ENCODE results near the gene PLPPR1. TPM values are rescaled to one million over a fixed set of nuclear protein-coding genes. Genes with fewer than 3 reads are reported as not detected.

The PLPPR1 gene
- total RNA-seq, 4 donors from 2014 or later, result 0.54 TPM; not detected in 3

- Histone ChIP-seq H3K4me3 (no peak overlapping the region), H3K9me3 (no peaks in the 10 kb centered on the region), H3K36me3 (no peaks in the 10 kb centered on the region), H3K27me3 (no peaks in the 10 kb centered on the region), H3K4me1 (no peaks in the 10 kb centered on the region), H3K27ac (no peak overlapping the region)
- TF ChIP-seq, protein P1, sequence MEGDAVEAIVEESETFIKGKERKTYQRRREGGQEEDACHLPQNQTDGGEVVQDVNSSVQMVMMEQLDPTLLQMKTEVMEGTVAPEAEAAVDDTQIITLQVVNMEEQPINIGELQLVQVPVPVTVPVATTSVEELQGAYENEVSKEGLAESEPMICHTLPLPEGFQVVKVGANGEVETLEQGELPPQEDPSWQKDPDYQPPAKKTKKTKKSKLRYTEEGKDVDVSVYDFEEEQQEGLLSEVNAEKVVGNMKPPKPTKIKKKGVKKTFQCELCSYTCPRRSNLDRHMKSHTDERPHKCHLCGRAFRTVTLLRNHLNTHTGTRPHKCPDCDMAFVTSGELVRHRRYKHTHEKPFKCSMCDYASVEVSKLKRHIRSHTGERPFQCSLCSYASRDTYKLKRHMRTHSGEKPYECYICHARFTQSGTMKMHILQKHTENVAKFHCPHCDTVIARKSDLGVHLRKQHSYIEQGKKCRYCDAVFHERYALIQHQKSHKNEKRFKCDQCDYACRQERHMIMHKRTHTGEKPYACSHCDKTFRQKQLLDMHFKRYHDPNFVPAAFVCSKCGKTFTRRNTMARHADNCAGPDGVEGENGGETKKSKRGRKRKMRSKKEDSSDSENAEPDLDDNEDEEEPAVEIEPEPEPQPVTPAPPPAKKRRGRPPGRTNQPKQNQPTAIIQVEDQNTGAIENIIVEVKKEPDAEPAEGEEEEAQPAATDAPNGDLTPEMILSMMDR (IDR thresholded peaks at IDR 0.05), result no peak
- TF ChIP-seq POLR2A (IDR thresholded peaks at IDR 0.05), result no peak
- DNase-seq, result no peak
Measured at GRCh38 chr9:101333490-101333889, 305.0 kb downstream of the PLPPR1 start.

- DNase-seq, result no peak
- H3K9me3 ChIP-seq, result no peaks in the 10 kb centered on the region
- TF ChIP-seq, protein P1 (IDR thresholded peaks at IDR 0.05), result no peak
- TF ChIP-seq POLR2A (IDR thresholded peaks at IDR 0.05), result no peak
- H3K4me1 ChIP-seq, result no peaks in the 10 kb centered on the region
- H3K27me3 ChIP-seq, result no peaks in the 10 kb centered on the region
- H3K4me3 ChIP-seq, result no peak overlapping the region
- H3K27ac ChIP-seq, result no peak overlapping the region
- no peaks in the 10 kb centered on the region for H3K36me3 ChIP-seq
Measured at GRCh38 chr9:101333926-101334702, 305.6 kb downstream of the PLPPR1 start.

- Histone ChIP-seq H3K9me3 (no peaks in the 10 kb centered on the region), H3K27ac (no peak overlapping the region), H3K36me3 (no peaks in the 10 kb centered on the region), H3K4me1 (no peaks in the 10 kb centered on the region), H3K4me3 (no peak overlapping the region), H3K27me3 (no peaks in the 10 kb centered on the region)
- DNase-seq, result no peak
- no peak for TF ChIP-seq POLR2A (IDR thresholded peaks at IDR 0.05)
Measured at GRCh38 chr9:101336091-101336490, 307.6 kb downstream of the PLPPR1 start.

- H3K27ac ChIP-seq, result no peak overlapping the region
- no peaks in the 10 kb centered on the region for H3K9me3 ChIP-seq
- no peaks in the 10 kb centered on the region for H3K4me1 ChIP-seq
- no peak for DNase-seq
- H3K27me3 ChIP-seq, result no peaks in the 10 kb centered on the region
- TF ChIP-seq POLR2A (IDR thresholded peaks at IDR 0.05), result no peak
- no peaks in the 10 kb centered on the region for H3K36me3 ChIP-seq
- H3K4me3 ChIP-seq, result no peak overlapping the region
Measured at GRCh38 chr9:101337237-101337636, 308.7 kb downstream of the PLPPR1 start.

GRCh38 chr9:101341958-101342357 is 313.4 kb downstream of the PLPPR1 start:
- Histone ChIP-seq H3K27me3 (no peaks in the 10 kb centered on the region), H3K9me3 (no peaks in the 10 kb centered on the region), H3K4me3 (no peak overlapping the region), H3K27ac (no peak overlapping the region), H3K4me1 (no peaks in the 10 kb centered on the region), H3K36me3 (no peaks in the 10 kb centered on the region)
- no peak for DNase-seq
- TF ChIP-seq POLR2A (IDR thresholded peaks at IDR 0.05), result no peak
- TF ChIP-seq, protein P1 (IDR thresholded peaks at IDR 0.05), result no peak

DNA sequence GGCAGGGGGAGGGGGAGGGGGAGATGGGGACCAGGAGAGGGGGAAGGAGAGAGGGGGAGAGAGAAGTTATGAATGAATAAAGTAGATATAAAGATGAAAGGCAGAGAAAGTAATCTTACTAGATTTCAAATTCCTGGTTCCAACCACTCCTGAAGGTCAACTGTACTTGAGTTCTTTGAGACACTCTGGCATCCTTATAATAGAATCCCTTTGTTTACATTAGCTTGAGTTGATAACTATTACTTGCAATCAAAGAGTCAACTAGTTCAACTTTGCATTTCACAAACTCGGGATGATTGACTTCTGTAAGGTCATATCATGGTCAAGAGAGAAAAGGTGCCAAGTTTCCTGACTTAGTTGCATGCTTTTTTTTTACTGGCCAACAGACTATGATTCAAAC is 314.1 kb downstream of the PLPPR1 start:
- Histone ChIP-seq H3K4me3 (no peak overlapping the region), H3K9me3 (no peaks in the 10 kb centered on the region), H3K27me3 (no peaks in the 10 kb centered on the region), H3K4me1 (no peaks in the 10 kb centered on the region), H3K36me3 (no peaks in the 10 kb centered on the region), H3K27ac (no peak overlapping the region)
- TF ChIP-seq POLR2A (IDR thresholded peaks at IDR 0.05), result no peak
- TF ChIP-seq, protein P1 (IDR thresholded peaks at IDR 0.05), result no peak
- DNase-seq, result no peak

Measured in Peyer's patch (tissue), 4 donors.